GM10266 (cell line): ENCODE measurements around the gene NECAB3.

Experiments
- DNase-seq: peaks from one replicate; pipeline ENCODE4 v3.0.0; 2012; ENCODE audit errors: extremely low spot score
- TF ChIP-seq, protein P1 (sequence below): IDR thresholded peaks from 2 replicates; pipeline ENCODE4 v1.5.1; 2012; ENCODE audit warnings: mild to moderate bottlenecking, low read depth; ENCODE audit not compliant: control insufficient read depth, insufficient read depth; ENCODE audit errors: missing control alignments

The NECAB3 gene

DNA sequence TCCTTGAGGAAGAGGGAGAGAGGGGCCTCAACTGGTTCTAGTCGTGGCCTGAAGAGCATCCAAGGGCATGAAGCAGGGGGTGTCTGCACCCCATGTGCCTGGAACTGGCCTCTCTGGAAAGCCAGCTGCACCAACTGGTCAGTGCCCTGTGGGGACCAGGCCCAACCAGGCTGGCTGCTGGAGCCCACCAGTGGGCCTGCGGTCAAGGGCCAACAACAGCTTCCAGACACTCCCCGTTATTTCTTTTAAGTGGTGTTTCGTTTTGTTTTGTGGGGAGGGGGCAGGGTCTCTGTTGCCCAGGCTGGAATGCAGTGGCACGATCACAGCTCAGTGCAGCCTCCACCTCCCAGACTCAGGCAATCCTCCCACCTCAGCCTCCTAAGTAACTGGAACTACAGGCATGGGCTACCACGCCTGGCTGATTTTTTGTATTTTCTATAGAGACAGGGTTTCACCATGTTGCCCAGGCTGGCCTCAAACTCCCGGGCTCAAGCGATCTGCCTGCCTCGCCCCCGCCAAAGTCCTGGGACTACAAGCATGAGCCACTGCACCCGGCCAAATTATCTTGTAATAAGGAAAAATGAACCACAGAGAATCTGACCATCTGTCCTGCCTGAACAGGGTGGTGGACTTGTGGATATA, 24.0 kb downstream of the NECAB3 start:
- DNase-seq: no peak
- TF ChIP-seq, protein P1, sequence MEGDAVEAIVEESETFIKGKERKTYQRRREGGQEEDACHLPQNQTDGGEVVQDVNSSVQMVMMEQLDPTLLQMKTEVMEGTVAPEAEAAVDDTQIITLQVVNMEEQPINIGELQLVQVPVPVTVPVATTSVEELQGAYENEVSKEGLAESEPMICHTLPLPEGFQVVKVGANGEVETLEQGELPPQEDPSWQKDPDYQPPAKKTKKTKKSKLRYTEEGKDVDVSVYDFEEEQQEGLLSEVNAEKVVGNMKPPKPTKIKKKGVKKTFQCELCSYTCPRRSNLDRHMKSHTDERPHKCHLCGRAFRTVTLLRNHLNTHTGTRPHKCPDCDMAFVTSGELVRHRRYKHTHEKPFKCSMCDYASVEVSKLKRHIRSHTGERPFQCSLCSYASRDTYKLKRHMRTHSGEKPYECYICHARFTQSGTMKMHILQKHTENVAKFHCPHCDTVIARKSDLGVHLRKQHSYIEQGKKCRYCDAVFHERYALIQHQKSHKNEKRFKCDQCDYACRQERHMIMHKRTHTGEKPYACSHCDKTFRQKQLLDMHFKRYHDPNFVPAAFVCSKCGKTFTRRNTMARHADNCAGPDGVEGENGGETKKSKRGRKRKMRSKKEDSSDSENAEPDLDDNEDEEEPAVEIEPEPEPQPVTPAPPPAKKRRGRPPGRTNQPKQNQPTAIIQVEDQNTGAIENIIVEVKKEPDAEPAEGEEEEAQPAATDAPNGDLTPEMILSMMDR: no peak

DNA sequence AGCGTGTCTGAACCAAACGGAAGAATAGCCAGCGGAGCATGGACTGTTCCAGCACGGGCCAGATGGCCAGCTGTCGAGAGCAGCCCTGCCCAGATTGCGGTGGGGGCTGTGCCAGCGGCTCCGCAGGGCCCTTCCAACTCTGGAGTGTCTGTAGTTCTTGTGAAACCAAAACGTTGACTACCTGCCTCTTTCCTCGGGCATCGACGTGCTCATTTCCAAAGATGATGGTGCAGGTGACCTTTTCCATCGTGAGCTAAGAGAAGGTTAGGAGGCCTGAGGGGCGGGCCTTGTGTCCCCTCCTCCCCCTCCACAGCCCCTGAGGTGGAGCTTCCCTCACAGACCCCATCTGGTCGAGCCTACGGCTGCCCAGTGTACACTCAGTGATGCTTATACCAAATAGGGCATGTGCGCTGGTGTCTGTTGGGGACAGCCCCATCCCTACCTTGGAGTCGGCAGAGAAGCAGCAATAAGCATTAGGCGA, 25.0 kb downstream of the NECAB3 start:
- TF ChIP-seq, protein P1: no peak
- DNase-seq: no peak

DNA sequence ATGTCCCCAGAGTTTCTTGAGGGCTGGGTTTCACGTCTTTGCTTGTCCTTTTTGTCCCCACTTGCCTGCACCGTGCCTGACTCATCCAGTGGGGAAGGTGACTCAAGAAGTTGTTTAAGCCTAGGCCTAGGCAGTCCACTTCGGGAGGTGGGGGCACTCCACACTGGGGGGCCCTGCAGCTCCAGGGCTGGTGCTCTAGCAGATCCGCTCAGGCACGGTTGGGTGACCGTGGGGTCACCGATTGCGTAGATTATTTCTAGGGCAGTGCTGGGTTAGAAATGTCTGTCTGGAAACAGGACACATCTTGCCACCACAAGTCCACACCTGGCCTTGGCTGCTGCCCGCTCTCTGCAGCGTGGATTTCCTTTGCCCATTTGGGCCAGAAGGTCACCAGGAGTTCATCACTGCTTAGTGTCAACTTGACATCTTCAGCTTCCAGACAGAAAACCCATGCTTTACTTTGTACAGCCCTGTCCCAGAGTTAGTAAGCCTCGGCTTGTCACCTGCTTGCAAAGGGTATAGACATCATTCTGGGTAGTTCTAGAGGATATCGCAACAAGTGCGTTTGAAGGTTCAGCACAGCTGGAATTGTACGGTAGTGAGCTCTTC, 25.7 kb downstream of the NECAB3 start:
- peak; percentile 16 for DNase-seq
- TF ChIP-seq, protein P1: no peak

DNA sequence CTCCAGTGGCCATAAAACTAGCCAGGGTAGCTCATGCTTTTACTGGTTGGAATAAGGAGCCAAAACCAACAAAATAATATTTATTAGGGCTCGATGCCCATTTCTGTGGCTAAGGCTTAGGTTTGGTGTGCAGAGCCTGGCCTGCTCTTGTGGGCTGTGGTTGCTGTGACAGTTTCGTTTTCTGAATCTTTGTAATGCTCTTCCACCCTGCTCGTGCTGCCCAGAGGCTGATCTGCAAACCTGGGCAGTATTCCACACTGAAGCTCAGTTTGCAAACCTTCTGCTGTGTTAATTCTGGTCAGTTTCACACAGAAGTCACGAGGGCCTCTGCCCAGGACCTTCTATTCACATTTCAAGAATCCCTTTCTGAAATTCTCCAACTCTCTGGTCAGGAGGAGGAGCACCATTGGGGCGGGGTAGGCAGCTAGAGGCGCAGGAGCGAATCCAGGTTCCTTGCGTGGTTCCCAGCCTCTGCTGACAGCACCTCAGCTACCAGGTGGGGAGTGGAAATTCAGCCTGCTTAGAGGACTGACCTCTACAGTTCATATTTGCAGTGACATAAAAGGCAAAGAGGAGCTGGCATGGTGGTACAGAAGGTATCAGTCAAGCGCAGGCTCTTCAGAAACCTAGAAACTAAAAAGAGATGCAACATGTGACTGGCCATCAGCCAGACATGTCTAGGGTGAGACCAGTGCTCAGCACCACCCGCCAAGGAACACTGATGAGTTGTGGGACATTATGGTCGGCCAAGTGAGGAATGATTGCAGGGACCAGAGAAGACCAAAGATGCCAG, 26.4 kb downstream of the NECAB3 start:
- TF ChIP-seq, protein P1: no peak
- DNase-seq: peak; percentile 71

DNA sequence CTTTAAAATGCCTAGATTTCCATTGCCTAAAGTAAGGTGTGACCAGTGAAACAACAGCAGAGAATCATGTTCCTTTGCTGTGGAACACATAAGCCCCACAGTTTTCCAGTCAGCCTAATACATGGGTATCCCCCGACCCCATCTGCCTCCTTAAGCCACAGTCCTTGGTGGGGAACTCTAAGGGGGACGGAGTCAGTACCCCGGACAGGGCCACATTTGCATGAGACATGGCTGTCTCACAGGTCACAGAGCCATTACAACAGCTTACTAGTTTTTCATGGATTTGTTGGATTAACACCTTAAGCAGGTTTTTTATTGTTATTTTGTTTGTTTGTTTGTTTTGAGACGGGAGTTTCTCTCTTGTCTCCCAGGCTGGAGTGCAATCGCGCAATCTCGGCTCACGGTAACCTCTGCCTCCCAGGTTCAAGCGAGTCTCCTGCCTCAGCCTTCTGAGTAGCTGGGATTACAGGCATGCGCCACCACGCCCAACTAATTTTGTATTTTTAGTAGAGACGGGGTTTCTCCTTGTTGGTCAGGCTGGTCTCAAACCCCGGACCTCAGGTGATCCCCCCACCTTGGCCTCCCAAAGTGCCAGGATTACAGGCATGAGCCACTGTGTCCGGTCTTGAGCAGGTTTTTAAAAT, 27.1 kb downstream of the NECAB3 start:
- peak; percentile 41 for DNase-seq

DNA sequence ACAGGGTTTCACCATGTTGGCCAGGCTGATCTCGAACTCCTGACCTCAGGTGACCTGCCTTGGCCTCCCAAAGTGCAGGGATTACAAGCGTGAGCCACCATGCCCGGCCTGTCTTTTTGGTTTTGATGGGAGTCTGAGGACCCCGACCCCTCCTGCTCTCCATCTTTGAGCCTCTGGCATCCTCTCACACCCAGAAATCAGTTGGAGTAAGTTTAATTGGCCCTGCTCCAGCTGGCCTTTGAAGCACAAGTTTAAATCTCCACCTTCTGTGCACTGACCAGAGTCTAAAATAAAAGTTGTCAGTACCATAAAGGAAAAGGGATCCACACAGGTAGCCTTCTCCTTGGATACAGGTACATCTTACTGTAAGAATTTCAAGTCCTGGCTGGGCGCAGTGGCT, 28.0 kb downstream of the NECAB3 start:
- TF ChIP-seq, protein P1: no peak
- DNase-seq: no peak

DNA sequence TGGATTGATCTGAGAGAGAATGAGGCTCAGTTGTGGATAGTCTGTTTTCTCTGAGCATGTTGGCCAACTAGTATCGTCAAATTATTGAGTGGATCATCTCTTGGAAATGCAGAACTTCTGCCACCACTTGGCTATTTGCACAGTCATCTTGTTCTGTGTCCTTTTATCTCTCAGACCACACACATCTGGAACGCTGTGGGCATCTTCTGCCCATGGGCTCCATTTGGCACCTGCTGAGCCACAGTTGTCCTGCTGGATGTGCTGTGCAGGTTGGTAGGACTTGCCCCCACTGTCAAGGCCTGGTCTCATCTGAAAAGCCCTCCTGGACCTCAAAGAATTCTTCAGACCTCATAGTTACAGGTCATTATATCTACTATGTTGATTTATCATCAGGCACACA, 28.8 kb downstream of the NECAB3 start:
- TF ChIP-seq, protein P1: no peak
- no peak for DNase-seq
